Measurements from ENCODE around the gene ANTXR1. TPM values are rescaled to one million over a fixed set of nuclear protein-coding genes. Genes with fewer than 3 reads are reported as not detected.

Gene ANTXR1
- total RNA-seq, 1 donor from 2014 or later, result 69.5 TPM

DNA sequence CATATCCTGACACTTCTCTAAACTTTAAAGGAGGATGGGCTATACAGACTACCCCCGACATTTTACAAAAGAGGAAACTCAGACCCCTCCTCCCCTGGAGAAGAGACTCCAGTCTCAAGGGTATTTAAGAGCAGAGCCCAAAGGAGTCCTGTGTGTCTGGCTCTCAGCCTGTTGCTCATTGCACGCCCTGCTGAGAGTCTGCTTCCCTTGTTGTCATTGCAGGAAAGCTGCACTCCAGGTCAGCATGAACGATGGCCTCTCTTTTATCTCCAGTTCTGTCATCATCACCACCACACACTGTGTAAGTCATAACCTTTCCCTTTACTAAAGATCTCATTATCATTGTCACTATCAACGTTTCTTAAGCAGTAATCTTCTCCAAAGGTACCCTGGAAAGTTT is 111.4 kb downstream of the ANTXR1 start:
- peaks cover 6% of the 10 kb centered on the region for H3K4me1 Mint-ChIP-seq (ENCODE audit: unreplicated experiment)
- H3K4me3 Mint-ChIP-seq, result no peak overlapping the region
- TF ChIP-seq, protein P1, sequence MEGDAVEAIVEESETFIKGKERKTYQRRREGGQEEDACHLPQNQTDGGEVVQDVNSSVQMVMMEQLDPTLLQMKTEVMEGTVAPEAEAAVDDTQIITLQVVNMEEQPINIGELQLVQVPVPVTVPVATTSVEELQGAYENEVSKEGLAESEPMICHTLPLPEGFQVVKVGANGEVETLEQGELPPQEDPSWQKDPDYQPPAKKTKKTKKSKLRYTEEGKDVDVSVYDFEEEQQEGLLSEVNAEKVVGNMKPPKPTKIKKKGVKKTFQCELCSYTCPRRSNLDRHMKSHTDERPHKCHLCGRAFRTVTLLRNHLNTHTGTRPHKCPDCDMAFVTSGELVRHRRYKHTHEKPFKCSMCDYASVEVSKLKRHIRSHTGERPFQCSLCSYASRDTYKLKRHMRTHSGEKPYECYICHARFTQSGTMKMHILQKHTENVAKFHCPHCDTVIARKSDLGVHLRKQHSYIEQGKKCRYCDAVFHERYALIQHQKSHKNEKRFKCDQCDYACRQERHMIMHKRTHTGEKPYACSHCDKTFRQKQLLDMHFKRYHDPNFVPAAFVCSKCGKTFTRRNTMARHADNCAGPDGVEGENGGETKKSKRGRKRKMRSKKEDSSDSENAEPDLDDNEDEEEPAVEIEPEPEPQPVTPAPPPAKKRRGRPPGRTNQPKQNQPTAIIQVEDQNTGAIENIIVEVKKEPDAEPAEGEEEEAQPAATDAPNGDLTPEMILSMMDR (conservative IDR thresholded peaks at IDR 0.05), result no peak
- no peak overlapping the region for H3K27ac Mint-ChIP-seq
- peaks cover 35% of the 10 kb centered on the region for H3K36me3 Mint-ChIP-seq
- no peaks in the 10 kb centered on the region for H3K27me3 Mint-ChIP-seq
- H3K9me3 Mint-ChIP-seq, result no peaks in the 10 kb centered on the region
- DNase-seq (ENCODE audit: extremely low spot score, unreplicated experiment), result no peak

DNA sequence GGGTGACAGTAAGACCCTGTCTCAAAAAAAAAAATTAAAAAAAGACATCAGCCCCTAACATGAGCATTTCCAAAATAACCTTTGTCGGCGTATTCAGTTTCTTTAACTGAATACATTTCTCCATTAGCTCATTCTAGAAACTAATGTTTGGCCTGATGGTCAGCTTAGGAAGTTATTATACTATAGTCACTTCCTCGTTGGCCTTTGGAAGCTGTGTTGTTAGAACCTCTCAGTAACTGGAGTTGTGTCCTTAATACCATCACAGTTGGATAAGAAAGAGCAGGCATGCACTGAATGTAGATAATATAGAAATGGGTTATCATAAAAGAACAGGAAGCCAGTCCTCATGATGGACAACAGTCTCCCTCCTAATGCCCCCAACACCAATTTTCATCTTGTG is 112.8 kb downstream of the ANTXR1 start:
- no peaks in the 10 kb centered on the region for H3K9me3 Mint-ChIP-seq
- TF ChIP-seq, protein P1 (conservative IDR thresholded peaks at IDR 0.05), result no peak
- no peak overlapping the region for H3K27ac Mint-ChIP-seq
- H3K4me1 Mint-ChIP-seq (ENCODE audit: unreplicated experiment), result no peaks in the 10 kb centered on the region
- H3K36me3 Mint-ChIP-seq, result peaks cover 35% of the 10 kb centered on the region
- H3K27me3 Mint-ChIP-seq, result no peaks in the 10 kb centered on the region
- DNase-seq (ENCODE audit: extremely low spot score, unreplicated experiment), result no peak
- no peak overlapping the region for H3K4me3 Mint-ChIP-seq

DNA sequence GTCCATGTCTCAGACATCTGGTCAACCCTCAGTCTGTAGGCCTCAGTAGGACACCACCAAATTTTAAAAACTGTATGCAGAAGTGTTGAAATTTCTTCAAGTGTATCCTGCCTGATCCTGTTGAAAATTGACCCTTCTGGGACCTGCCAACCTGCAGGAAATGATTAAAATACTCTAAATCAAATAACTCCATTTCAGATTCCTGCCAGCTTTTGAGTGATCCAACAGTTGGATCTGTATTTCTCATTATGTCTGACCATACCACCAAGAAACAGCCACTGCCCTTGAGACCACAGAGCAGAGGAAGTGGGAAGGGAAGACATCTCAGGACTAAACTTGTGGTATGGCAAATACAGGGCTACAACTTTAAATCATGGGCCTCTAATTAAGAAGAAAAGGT is 113.4 kb downstream of the ANTXR1 start:
- H3K36me3 Mint-ChIP-seq, result peaks cover 33% of the 10 kb centered on the region
- no peak overlapping the region for H3K27ac Mint-ChIP-seq
- no peak for DNase-seq (ENCODE audit: extremely low spot score, unreplicated experiment)
- no peaks in the 10 kb centered on the region for H3K4me1 Mint-ChIP-seq (ENCODE audit: unreplicated experiment)
- no peaks in the 10 kb centered on the region for H3K9me3 Mint-ChIP-seq
- no peaks in the 10 kb centered on the region for H3K27me3 Mint-ChIP-seq
- H3K4me3 Mint-ChIP-seq, result no peak overlapping the region
- TF ChIP-seq, protein P1 (conservative IDR thresholded peaks at IDR 0.05), result no peak

DNA sequence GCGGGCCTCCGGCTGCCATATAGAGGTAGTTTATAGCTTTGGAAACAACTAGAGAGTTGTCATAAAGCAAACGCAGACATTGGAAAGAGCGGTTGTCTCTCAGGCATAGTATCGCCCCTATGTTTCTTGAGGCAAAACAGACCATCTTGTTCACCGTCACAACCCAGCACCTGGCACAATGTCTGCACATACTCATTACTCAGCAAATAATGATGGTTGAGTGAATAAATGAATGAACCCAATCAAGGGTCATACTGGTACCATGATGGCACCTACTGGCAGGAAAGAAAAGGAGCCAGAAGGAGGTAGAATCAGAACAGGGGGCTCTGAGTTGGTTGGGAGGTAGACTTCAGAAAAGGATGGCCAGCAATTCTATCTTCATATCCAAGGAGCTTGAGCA is 118.5 kb downstream of the ANTXR1 start:
- no peaks in the 10 kb centered on the region for H3K4me1 Mint-ChIP-seq (ENCODE audit: unreplicated experiment)
- TF ChIP-seq, protein P1 (conservative IDR thresholded peaks at IDR 0.05), result no peak
- no peak for DNase-seq (ENCODE audit: extremely low spot score, unreplicated experiment)
- H3K4me3 Mint-ChIP-seq, result no peak overlapping the region
- peaks cover 20% of the 10 kb centered on the region for H3K36me3 Mint-ChIP-seq
- no peaks in the 10 kb centered on the region for H3K9me3 Mint-ChIP-seq
- no peak overlapping the region for H3K27ac Mint-ChIP-seq
- no peaks in the 10 kb centered on the region for H3K27me3 Mint-ChIP-seq

DNA sequence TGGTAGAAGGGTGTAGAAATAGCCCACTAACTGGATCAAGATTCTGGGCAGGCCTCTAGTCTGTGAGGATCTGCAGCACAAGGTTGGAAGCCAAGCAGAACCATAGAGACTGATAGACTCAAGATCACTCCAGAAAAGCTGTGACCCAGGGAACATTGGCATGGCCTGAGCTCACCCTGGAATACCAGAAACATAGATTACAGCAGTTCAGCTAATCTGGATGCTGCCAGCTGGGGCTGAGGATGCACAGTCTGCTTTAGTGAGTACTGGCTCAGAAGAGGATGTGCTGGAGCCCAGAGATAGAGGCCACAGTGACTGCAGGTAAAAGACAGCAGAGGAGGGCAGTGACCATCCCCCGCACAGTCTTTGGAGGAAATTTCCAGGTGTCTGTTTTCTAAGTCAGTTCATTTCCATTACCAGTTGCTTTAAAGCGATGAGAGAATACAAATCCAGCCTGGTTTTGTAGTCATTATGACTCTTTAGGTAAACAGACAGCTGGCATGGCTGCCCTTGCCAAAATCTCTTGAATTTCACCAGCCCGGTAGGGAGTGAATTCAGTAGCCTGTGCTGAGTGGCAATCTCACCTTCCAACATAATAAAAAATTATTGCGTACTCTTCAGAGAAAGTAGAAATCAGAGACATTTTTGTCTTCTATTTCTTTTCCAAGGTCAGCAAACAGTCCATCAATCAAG is 119.2 kb downstream of the ANTXR1 start:
- H3K27me3 Mint-ChIP-seq, result no peaks in the 10 kb centered on the region
- no peak overlapping the region for H3K4me3 Mint-ChIP-seq
- TF ChIP-seq, protein P1 (conservative IDR thresholded peaks at IDR 0.05), result no peak
- H3K36me3 Mint-ChIP-seq, result peaks cover 18% of the 10 kb centered on the region
- H3K4me1 Mint-ChIP-seq (ENCODE audit: unreplicated experiment), result no peaks in the 10 kb centered on the region
- no peak overlapping the region for H3K27ac Mint-ChIP-seq
- DNase-seq (ENCODE audit: extremely low spot score, unreplicated experiment), result no peak
- no peaks in the 10 kb centered on the region for H3K9me3 Mint-ChIP-seq

Data from type B pancreatic cell (in vitro differentiated cells).